SU-DHL-6 (cell line): ENCODE data around the gene ANKS1B.

Experiments
- H2AFZ ChIP-seq: fragments of 200-600 bp; sonication (generic); 2 replicates; pipeline ENCODE4 v1.6.1; 2014; ENCODE audit warnings: low read depth, mild to moderate bottlenecking, moderate library complexity, mixed read lengths, antibody characterized with exemption, low read length; ENCODE audit not compliant: severe bottlenecking
- H3F3A ChIP-seq: fragments of 200-600 bp; shearing (Covaris generic); 2 replicates; pipeline ENCODE4 v1.6.0; 2016; ENCODE audit warnings: antibody characterized with exemption, mild to moderate bottlenecking; ENCODE audit not compliant: insufficient read depth
- H3K27ac ChIP-seq: fragments of 200-600 bp; sonication (generic); 2 replicates; pipeline ENCODE4 v1.5.1; 2016; ENCODE audit warnings: low read depth, mild to moderate bottlenecking, low read length, moderate library complexity, mixed read lengths
- H3K27me3 ChIP-seq: fragments of 200-600 bp; sonication (generic), shearing (Covaris generic); 2 replicates; pipeline ENCODE4 v1.6.0; 2014; ENCODE audit warnings: mild to moderate bottlenecking, low read length
- H3K36me3 ChIP-seq: fragments of 200-600 bp; sonication (generic); 2 replicates; pipeline ENCODE4 v1.6.1; 2014; ENCODE audit warnings: mild to moderate bottlenecking, low read length, mixed read lengths
- H3K4me2 ChIP-seq: fragments of 300-600, 200-600 bp; shearing (Covaris generic), sonication (generic); 2 replicates; pipeline ENCODE4 v1.6.0; 2014; ENCODE audit warnings: low read length, low read depth, mild to moderate bottlenecking; ENCODE audit not compliant: poor library complexity, severe bottlenecking
- H3K4me3 ChIP-seq: fragments of 200-600 bp; sonication (generic); 2 replicates; pipeline ENCODE4 v1.5.1; 2014; ENCODE audit warnings: antibody characterized with exemption, low read length, mild to moderate bottlenecking, mixed read lengths; ENCODE audit not compliant: insufficient read depth, poor library complexity, severe bottlenecking
- H3K79me2 ChIP-seq: fragments of 200-600 bp; sonication (generic); 2 replicates; pipeline ENCODE4 v1.6.1; 2014; ENCODE audit warnings: mild to moderate bottlenecking, low read length, moderate library complexity; ENCODE audit not compliant: insufficient read depth
- H3K9ac ChIP-seq: fragments of 200-600 bp; sonication (generic); 2 replicates; pipeline ENCODE4 v1.7.0; 2014; ENCODE audit warnings: mild to moderate bottlenecking, low read length
- H3K9me2 ChIP-seq: fragments of 200-600 bp; sonication (generic); replicated peaks from 2 replicates; pipeline ENCODE4 v1.6.1; 2014; ENCODE audit warnings: low read length; ENCODE audit not compliant: insufficient read depth
- H3K9me3 ChIP-seq: fragments of 200-600 bp; sonication (generic); 2 replicates; pipeline ENCODE4 v1.6.1; 2014; ENCODE audit warnings: low read length, mixed read lengths; ENCODE audit not compliant: insufficient read depth
- H4K20me1 ChIP-seq: fragments of 200-600 bp; sonication (generic); 2 replicates; pipeline ENCODE4 v1.6.1; 2014; ENCODE audit warnings: low read depth, mild to moderate bottlenecking, antibody characterized with exemption, low read length, moderate library complexity, mixed read lengths
- EZH2phosphoT487 ChIP-seq: fragments of 200-600 bp; sonication (generic), shearing (Covaris generic); conservative IDR thresholded peaks from 2 replicates; pipeline ENCODE4 v1.6.1; 2018; ENCODE audit warnings: mild to moderate bottlenecking, antibody characterized with exemption, low read length, moderate library complexity, mixed read lengths
- TF ChIP-seq, protein P1 (sequence below): fragments of 200-600 bp; sonication (generic); IDR thresholded peaks from one replicate; pipeline ENCODE4 v1.5.1; 2017; ENCODE audit warnings: antibody characterized with exemption, mild to moderate bottlenecking, low read length, moderate library complexity; ENCODE audit not compliant: insufficient read depth, poor library complexity, severe bottlenecking

Gene ANKS1B

DNA sequence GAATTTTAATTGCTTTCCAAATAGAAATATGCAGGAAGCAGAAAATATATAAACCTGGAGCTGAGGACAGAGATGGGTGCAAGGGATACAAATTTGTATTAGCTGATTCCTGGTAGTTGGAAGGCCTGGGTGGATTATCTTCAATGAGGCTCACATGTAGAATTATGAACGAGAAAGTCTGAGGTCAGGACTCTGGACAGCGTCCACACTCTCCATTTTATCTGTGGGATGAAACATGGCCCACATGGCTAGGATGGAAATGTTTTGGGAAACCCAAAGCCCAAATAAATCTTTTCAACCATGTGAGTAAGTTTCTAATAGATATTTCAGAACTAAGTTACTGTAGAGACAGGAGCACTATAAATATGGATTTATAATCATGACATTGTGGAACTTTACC, 1083.5 kb downstream of the ANKS1B start:
- Histone ChIP-seq H3F3A (no peaks in the 10 kb centered on the region), H2AFZ (no peak overlapping the region), H3K27me3 (no peaks in the 10 kb centered on the region), H3K79me2 (no peaks in the 10 kb centered on the region), H3K9me3 (no peaks in the 10 kb centered on the region), H3K4me3 (no peak overlapping the region), H3K9ac (no peak overlapping the region), H3K27ac (no peak overlapping the region), H3K4me2 (no peak overlapping the region), H3K36me3 (no peaks in the 10 kb centered on the region), H3K9me2 (no peaks in the 10 kb centered on the region), H4K20me1 (no peaks in the 10 kb centered on the region)
- TF ChIP-seq EZH2phosphoT487 = no peak
- TF ChIP-seq, protein P1, sequence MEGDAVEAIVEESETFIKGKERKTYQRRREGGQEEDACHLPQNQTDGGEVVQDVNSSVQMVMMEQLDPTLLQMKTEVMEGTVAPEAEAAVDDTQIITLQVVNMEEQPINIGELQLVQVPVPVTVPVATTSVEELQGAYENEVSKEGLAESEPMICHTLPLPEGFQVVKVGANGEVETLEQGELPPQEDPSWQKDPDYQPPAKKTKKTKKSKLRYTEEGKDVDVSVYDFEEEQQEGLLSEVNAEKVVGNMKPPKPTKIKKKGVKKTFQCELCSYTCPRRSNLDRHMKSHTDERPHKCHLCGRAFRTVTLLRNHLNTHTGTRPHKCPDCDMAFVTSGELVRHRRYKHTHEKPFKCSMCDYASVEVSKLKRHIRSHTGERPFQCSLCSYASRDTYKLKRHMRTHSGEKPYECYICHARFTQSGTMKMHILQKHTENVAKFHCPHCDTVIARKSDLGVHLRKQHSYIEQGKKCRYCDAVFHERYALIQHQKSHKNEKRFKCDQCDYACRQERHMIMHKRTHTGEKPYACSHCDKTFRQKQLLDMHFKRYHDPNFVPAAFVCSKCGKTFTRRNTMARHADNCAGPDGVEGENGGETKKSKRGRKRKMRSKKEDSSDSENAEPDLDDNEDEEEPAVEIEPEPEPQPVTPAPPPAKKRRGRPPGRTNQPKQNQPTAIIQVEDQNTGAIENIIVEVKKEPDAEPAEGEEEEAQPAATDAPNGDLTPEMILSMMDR = no peak

- Histone ChIP-seq H3K9me3 (no peaks in the 10 kb centered on the region), H3K9me2 (no peaks in the 10 kb centered on the region), H3K27ac (no peak overlapping the region), H2AFZ (no peak overlapping the region), H3K4me2 (no peak overlapping the region), H3K27me3 (no peaks in the 10 kb centered on the region), H3K9ac (no peak overlapping the region), H3K36me3 (no peaks in the 10 kb centered on the region), H3F3A (no peaks in the 10 kb centered on the region), H3K79me2 (no peaks in the 10 kb centered on the region), H4K20me1 (no peaks in the 10 kb centered on the region), H3K4me3 (no peak overlapping the region)
- TF ChIP-seq EZH2phosphoT487 = no peak
- TF ChIP-seq, protein P1 = no peak
These were observed 1087.8 kb downstream of the ANKS1B start for GRCh38 chr12:98896938-98897337.

- Histone ChIP-seq H3K9me3 (no peaks in the 10 kb centered on the region), H3K27ac (no peak overlapping the region), H3K9ac (no peak overlapping the region), H3K36me3 (no peaks in the 10 kb centered on the region), H2AFZ (no peak overlapping the region), H3F3A (no peaks in the 10 kb centered on the region), H3K79me2 (no peaks in the 10 kb centered on the region), H3K4me3 (no peak overlapping the region), H4K20me1 (no peaks in the 10 kb centered on the region), H3K4me2 (no peak overlapping the region), H3K9me2 (no peaks in the 10 kb centered on the region), H3K27me3 (no peaks in the 10 kb centered on the region)
- TF ChIP-seq, protein P1 = no peak
- TF ChIP-seq EZH2phosphoT487 = no peak
These were observed 1089.6 kb downstream of the ANKS1B start for GRCh38 chr12:98895086-98895651.
